HCT116 (cell line): ENCODE measurements around the gene VIPR2. TPM values are rescaled to one million over a fixed set of nuclear protein-coding genes. Genes with fewer than 3 reads are reported as not detected.

Source experiments
- ATAC-seq: fragments of 200-7000 bp; cut with Tn5 transposase; 2 replicates; pipeline ENCODE4 v1.9.1; 2020; ENCODE audit warnings: mild to moderate bottlenecking, moderate library complexity
- BruUV-seq: library from RNA; stranded (reverse); fragments of 400-500 nt; replicated peaks from 2 replicates; lab custom pipeline; 2021; lab: Mats Ljungman, UMichigan
- CTCF ChIA-PET: fragments of 300-600 bp; sonication (Branson Sonifier 250); formaldehyde crosslinking; loops from one replicate; lab custom pipeline; 2021; ENCODE audit warnings: antibody characterized with exemption; lab: Charles Lee
- POLR2A ChIA-PET: fragments of 300-600, 350-600 bp; sonication (Branson Sonifier 250); formaldehyde crosslinking; loops from one replicate; lab custom pipeline; 2021; ENCODE audit warnings: antibody characterized with exemption; lab: Charles Lee
- RAD21 ChIA-PET, 2 experiments: fragments of 300-600 bp; sonication (Branson Sonifier 250); formaldehyde crosslinking; loops; one replicate each; lab custom pipeline; 2023; ENCODE audit warnings: low total read pairs in 2 of 2; ENCODE audit not compliant: uncharacterized antibody in 2 of 2, unreplicated experiment in 2 of 2, low non-redundant PET in 1 of 2; lab: Charles Lee
- DNase-seq: peaks from one replicate; pipeline ENCODE4 v3.0.0-alpha.2; 2010; ENCODE audit warnings: low read depth, low spot score
- H2AFZ ChIP-seq: fragments of 200-600 bp; shearing (Covaris generic), sonication (generic); 2 replicates; pipeline ENCODE4 v1.6.1; 2017; ENCODE audit warnings: low read depth, mixed run types, mixed read lengths, antibody characterized with exemption, low read length; ENCODE audit not compliant: poor library complexity, severe bottlenecking
- H3K27ac ChIP-seq: 2 replicates; pipeline ENCODE4 v1.5.1; 2012; ENCODE audit warnings: low read depth, low read length
- H3K27me3 ChIP-seq: fragments of 200-600 bp; sonication (generic); 2 replicates; pipeline ENCODE4 v1.6.1; 2016; ENCODE audit warnings: mixed run types, low read length, mixed read lengths; ENCODE audit not compliant: insufficient read depth
- H3K36me3 ChIP-seq, 2 experiments: fragments of 200-500 bp in 1 of 2; fragments of 200-600 bp in 1 of 2; sonication (Bioruptor generic) in 1 of 2; sonication (generic) in 1 of 2; 2 replicates each; pipeline versions ENCODE4 v1.5.1 to v1.6.1; 2014 to 2016; ENCODE audit warnings: low read length in 2 of 2, inconsistent platforms in 1 of 2, mixed read lengths in 1 of 2, mixed run types in 1 of 2; ENCODE audit not compliant: insufficient read depth in 2 of 2, control insufficient read depth in 1 of 2
- H3K4me1 ChIP-seq, 2 experiments: fragments of 200-600 bp in 1 of 2; sonication (generic) in 1 of 2; 2 replicates each; pipeline versions ENCODE4 v1.5.1 to v1.6.1; 2012 to 2017; ENCODE audit warnings: low read length in 2 of 2, inconsistent platforms in 1 of 2, mild to moderate bottlenecking in 1 of 2, mixed read lengths in 1 of 2, mixed run types in 1 of 2, moderate library complexity in 1 of 2; ENCODE audit not compliant: insufficient read depth in 2 of 2, control insufficient read depth in 1 of 2
- H3K4me2 ChIP-seq: fragments of 200-600 bp; sonication (generic); 2 replicates; pipeline ENCODE4 v1.6.1; 2017; ENCODE audit warnings: mixed run types, low read length, mixed read lengths
- H3K4me3 ChIP-seq, 2 experiments: fragments of 200-600 bp in 1 of 2; sonication (generic) in 1 of 2; replicated peaks in 1 of 2; 2 replicates each; pipeline ENCODE4 v1.5.1; 2011 to 2016; ENCODE audit warnings: low read length in 2 of 2, control low read depth in 1 of 2, low read depth in 1 of 2, mild to moderate bottlenecking in 1 of 2, mixed read lengths in 1 of 2, mixed run types in 1 of 2
- H3K79me2 ChIP-seq: fragments of 200-600 bp; sonication (generic); 2 replicates; pipeline ENCODE4 v1.6.1; 2017; ENCODE audit warnings: mild to moderate bottlenecking, mixed run types, low read length, moderate library complexity, mixed read lengths; ENCODE audit not compliant: insufficient read depth
- H3K9ac ChIP-seq: fragments of 200-600 bp; sonication (generic); 2 replicates; pipeline ENCODE4 v1.6.1; 2016; ENCODE audit warnings: low read length, mixed read lengths
- H3K9me2 ChIP-seq: fragments of 200-600 bp; sonication (generic), shearing (Covaris generic); 2 replicates; pipeline ENCODE4 v1.6.1; 2017; ENCODE audit warnings: mixed run types, mild to moderate bottlenecking, moderate library complexity; ENCODE audit not compliant: insufficient read depth
- H3K9me3 ChIP-seq, 2 experiments: fragments of 200-500 bp in 1 of 2; fragments of 200-600 bp in 1 of 2; sonication (Bioruptor generic) in 1 of 2; sonication (generic) in 1 of 2; 2 replicates each; pipeline ENCODE4 v1.6.1; 2014 to 2017; ENCODE audit warnings: low read length in 2 of 2, mixed read lengths in 2 of 2, inconsistent platforms in 1 of 2, low read depth in 1 of 2, mild to moderate bottlenecking in 1 of 2, mixed run types in 1 of 2, moderate library complexity in 1 of 2; ENCODE audit not compliant: control insufficient read depth in 1 of 2, insufficient read depth in 1 of 2
- H4K20me1 ChIP-seq: fragments of 200-600 bp; sonication (generic), shearing (Covaris generic); 2 replicates; pipeline ENCODE4 v1.6.1; 2017; ENCODE audit warnings: mixed run types, mild to moderate bottlenecking, moderate library complexity; ENCODE audit not compliant: insufficient read depth
- ELF1 ChIP-seq: IDR thresholded peaks from 2 replicates; pipeline ENCODE4 v1.6.1; 2012; ENCODE audit warnings: low read depth, borderline replicate concordance
- EZH2 ChIP-seq: fragments of 200-600 bp; sonication (generic); IDR thresholded peaks from 2 replicates; pipeline ENCODE4 v1.6.1; 2017; ENCODE audit warnings: antibody characterized with exemption, mixed run types
- EZH2phosphoT487 ChIP-seq: fragments of 200-600 bp; IDR thresholded peaks from 2 replicates; pipeline ENCODE4 v1.6.1; 2018; ENCODE audit warnings: antibody characterized with exemption, borderline replicate concordance
- FOSL1 ChIP-seq: IDR thresholded peaks from 2 replicates; pipeline ENCODE4 v1.6.1; 2012; ENCODE audit warnings: low read depth
- JUND ChIP-seq: IDR thresholded peaks from 2 replicates; pipeline ENCODE4 v1.6.1; 2012
- POLR2AphosphoS5 ChIP-seq: IDR thresholded peaks from 2 replicates; pipeline ENCODE4 v1.6.1; 2011; ENCODE audit warnings: mild to moderate bottlenecking, low read depth, low read length, moderate library complexity
- RAD21 ChIP-seq: IDR thresholded peaks from 2 replicates; pipeline ENCODE4 v1.6.1; 2012; ENCODE audit warnings: low read depth, mild to moderate bottlenecking
- SRF ChIP-seq: IDR thresholded peaks from 2 replicates; pipeline ENCODE4 v1.6.1; 2012; ENCODE audit warnings: low read depth
- TCF7L2 ChIP-seq: IDR thresholded peaks from 2 replicates; pipeline ENCODE4 v1.7.0; 2011; ENCODE audit warnings: borderline replicate concordance, inconsistent platforms; ENCODE audit not compliant: insufficient read depth, insufficient read length; ENCODE audit errors: extremely low read depth
- YY1 ChIP-seq: IDR thresholded peaks from 2 replicates; pipeline ENCODE4 v1.6.1; 2011; ENCODE audit warnings: low read length, low read depth, moderate library complexity, mild to moderate bottlenecking; ENCODE audit not compliant: insufficient replicate concordance; ENCODE audit errors: extremely low read depth
- ZFX ChIP-seq: fragments of 450-650 bp; IDR thresholded peaks from 2 replicates; pipeline ENCODE4 v1.6.1; 2017
- ZNF274 ChIP-seq: fragments of 200-500 bp; sonication (Bioruptor generic); IDR thresholded peaks from 2 replicates; pipeline ENCODE4 v1.6.1; 2014; ENCODE audit warnings: mild to moderate bottlenecking, low read depth, low read length, inconsistent platforms
- intact Hi-C: fragments of 100-400 bp; cut with micrococcal nuclease; formaldehyde crosslinking; loops from 2 replicates; pipeline ENCODE4 v1.10.0; 2022
- total RNA-seq: library from RNA; stranded (reverse); gene quantifications from one replicate; pipeline ENCODE4 v1.2.1, GENCODE V29; 2021; ENCODE audit not compliant: unreplicated experiment
- TF ChIP-seq, protein P1 (sequence below): IDR thresholded peaks from 2 replicates; pipeline ENCODE4 v1.6.1; 2012
- TF ChIP-seq, protein P2 (sequence below): IDR thresholded peaks from 2 replicates; pipeline ENCODE4 v1.6.1; 2012
- TF ChIP-seq, protein P3 (sequence below): IDR thresholded peaks from 2 replicates; pipeline ENCODE4 v1.6.1; 2011; ENCODE audit warnings: mild to moderate bottlenecking, low read length, moderate library complexity; ENCODE audit not compliant: insufficient replicate concordance; ENCODE audit errors: extremely low read depth

The VIPR2 gene
- total RNA-seq, 1 experiment from 2014 or later = 0.10 TPM

DNA sequence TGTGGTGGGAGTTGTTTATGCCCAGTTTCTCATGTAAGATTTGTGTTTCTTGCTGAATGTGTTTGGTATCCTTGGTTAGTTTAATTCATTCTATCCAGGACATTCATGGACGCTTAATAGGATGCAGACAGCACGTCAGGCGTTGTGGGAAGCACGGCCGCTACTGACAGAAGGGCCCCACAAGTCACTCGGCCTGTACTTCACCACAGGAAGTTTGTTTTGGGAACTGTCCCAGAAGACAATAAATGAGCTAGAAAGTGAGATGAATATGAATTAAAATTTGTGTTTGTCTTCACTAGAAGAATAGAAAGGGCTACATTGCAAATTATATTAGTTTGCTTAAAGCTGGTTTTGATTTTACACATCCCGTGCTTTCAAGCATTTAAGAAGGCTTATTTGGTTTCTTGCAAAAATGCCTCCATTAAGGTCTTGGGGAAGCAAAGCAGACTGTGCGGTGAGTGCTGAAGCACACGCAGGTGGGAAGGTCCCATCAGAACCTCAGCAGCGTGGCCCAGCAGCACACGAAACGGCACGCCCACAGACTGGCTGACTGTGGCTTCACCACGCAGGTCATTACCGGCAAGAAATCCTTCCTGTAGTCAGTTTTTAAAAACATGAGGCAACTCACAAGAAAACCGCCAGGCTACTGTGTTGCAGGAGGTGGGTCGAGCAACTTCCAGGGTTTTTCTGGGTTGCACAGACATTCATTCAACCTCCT, 74.1 kb downstream of the VIPR2 start:
- BruUV-seq = no TSS peak
- H3K9me2 ChIP-seq = no peaks in the 10 kb centered on the region
- no peak overlapping the region for H2AFZ ChIP-seq
- H3K27ac ChIP-seq = no peak overlapping the region
- ChIA-PET RAD21 (no interaction called here), CTCF (no interaction called here), POLR2A (no interaction called here)
- H4K20me1 ChIP-seq = no peaks in the 10 kb centered on the region
- intact Hi-C loops = no loop called here
- H3K9me3 ChIP-seq = no peaks in the 10 kb centered on the region
- DNase-seq = no peak
- no peaks in the 10 kb centered on the region for H3K4me1 ChIP-seq
- TF ChIP-seq, protein P1, sequence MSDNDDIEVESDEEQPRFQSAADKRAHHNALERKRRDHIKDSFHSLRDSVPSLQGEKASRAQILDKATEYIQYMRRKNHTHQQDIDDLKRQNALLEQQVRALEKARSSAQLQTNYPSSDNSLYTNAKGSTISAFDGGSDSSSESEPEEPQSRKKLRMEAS = no peak
- TF ChIP-seq, protein P2, sequence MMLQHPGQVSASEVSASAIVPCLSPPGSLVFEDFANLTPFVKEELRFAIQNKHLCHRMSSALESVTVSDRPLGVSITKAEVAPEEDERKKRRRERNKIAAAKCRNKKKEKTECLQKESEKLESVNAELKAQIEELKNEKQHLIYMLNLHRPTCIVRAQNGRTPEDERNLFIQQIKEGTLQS = no peak
- TF ChIP-seq EZH2phosphoT487 (no peak), ZNF274 (no peak), EZH2 (no peak), ZFX (no peak), TCF7L2 (no peak), SRF (no peak), POLR2AphosphoS5 (no peak), FOSL1 (no peak), YY1 (no peak), ELF1 (no peak), RAD21 (no peak), JUND (no peak)
- TF ChIP-seq, protein P3, sequence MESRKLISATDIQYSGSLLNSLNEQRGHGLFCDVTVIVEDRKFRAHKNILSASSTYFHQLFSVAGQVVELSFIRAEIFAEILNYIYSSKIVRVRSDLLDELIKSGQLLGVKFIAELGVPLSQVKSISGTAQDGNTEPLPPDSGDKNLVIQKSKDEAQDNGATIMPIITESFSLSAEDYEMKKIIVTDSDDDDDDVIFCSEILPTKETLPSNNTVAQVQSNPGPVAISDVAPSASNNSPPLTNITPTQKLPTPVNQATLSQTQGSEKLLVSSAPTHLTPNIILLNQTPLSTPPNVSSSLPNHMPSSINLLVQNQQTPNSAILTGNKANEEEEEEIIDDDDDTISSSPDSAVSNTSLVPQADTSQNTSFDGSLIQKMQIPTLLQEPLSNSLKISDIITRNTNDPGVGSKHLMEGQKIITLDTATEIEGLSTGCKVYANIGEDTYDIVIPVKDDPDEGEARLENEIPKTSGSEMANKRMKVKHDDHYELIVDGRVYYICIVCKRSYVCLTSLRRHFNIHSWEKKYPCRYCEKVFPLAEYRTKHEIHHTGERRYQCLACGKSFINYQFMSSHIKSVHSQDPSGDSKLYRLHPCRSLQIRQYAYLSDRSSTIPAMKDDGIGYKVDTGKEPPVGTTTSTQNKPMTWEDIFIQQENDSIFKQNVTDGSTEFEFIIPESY = no peak
- H3K79me2 ChIP-seq = no peaks in the 10 kb centered on the region
- no peak overlapping the region for H3K4me2 ChIP-seq
- H3K27me3 ChIP-seq = no peaks in the 10 kb centered on the region
- no peak for ATAC-seq
- H3K9ac ChIP-seq = no peak overlapping the region
- H3K36me3 ChIP-seq = no peaks in the 10 kb centered on the region
- H3K4me3 ChIP-seq = no peak overlapping the region
